GM12878 (cell line): Measurements from ENCODE around the gene CKAP2. TPM values are rescaled to one million over a fixed set of nuclear protein-coding genes. Genes with fewer than 3 reads are reported as not detected.
A peak's percentile ranks its signal among the peaks of the same experiment; 100 is the strongest.

Experiments
- ATAC-seq: fragments of 200-7000 bp; cut with Tn5 transposase; 3 replicates; pipeline ENCODE4 v1.9.1; 2020; ENCODE audit warnings: mild to moderate bottlenecking, moderate library complexity
- BruUV-seq: library from RNA; stranded (reverse); fragments of 400-500 nt; replicated peaks from 2 replicates; lab custom pipeline; 2021; lab: Mats Ljungman, UMichigan
- CTCF ChIA-PET: fragments of 300-600 bp; sonication (Branson Sonifier 250); formaldehyde crosslinking; extraction: SDS; loops from one replicate; lab custom pipeline; 2021; ENCODE audit warnings: inconsistent platforms; lab: Yijun Ruan, JAX
- POLR2A ChIA-PET: fragments of 350-600 bp; formaldehyde crosslinking; extraction: SDS; loops from one replicate; lab custom pipeline; 2021; ENCODE audit warnings: inconsistent platforms; lab: Charles Lee
- RAD21 ChIA-PET: fragments of 300-600 bp; sonication (Branson Sonifier 250); formaldehyde crosslinking; loops from one replicate; lab custom pipeline; 2023; ENCODE audit warnings: antibody characterized with exemption; ENCODE audit not compliant: unreplicated experiment; lab: Charles Lee
- SMC1A ChIA-PET: fragments of 300-600 bp; sonication (Branson Sonifier 250); formaldehyde crosslinking; loops from one replicate; lab custom pipeline; 2023; ENCODE audit not compliant: unreplicated experiment, uncharacterized antibody; lab: Charles Lee
- DNase-seq: peaks from one replicate; pipeline ENCODE4 v3.0.0-alpha.2; 2011; ENCODE audit warnings: low read depth, low spot score
- FAIRE-seq: peaks from 3 replicates; lab custom pipeline; 2011; peaks lifted over from hg19 to GRCh38; lab: Jason Lieb, UNC
- H2AFZ ChIP-seq: 2 replicates; pipeline ENCODE4 v1.6.0; 2011; ENCODE audit warnings: low read depth, low read length, control low read depth; ENCODE audit not compliant: control insufficient read depth
- H3K27ac ChIP-seq: 2 replicates; pipeline ENCODE4 v1.5.1; 2011; ENCODE audit warnings: control low read depth; ENCODE audit not compliant: control insufficient read depth, insufficient read depth
- H3K27me3 ChIP-seq, 2 experiments: replicated peaks in 1 of 2; 2 replicates each; pipeline versions ENCODE4 v1.6.0 to v1.6.1; 2011; ENCODE audit warnings: low read length in 1 of 2; ENCODE audit not compliant: control insufficient read depth in 2 of 2, insufficient read depth in 2 of 2
- H3K36me3 ChIP-seq, 2 experiments: 2 replicates each; pipeline ENCODE4 v1.5.1; 2011; ENCODE audit warnings: low read length in 1 of 2; ENCODE audit not compliant: control insufficient read depth in 2 of 2, insufficient read depth in 2 of 2
- H3K4me1 ChIP-seq: 2 replicates; pipeline ENCODE4 v1.6.1; 2011; ENCODE audit warnings: mild to moderate bottlenecking, low read length, moderate library complexity, mixed read lengths; ENCODE audit not compliant: control insufficient read depth, insufficient read depth
- H3K4me2 ChIP-seq: 2 replicates; pipeline ENCODE4 v1.6.0; 2011; ENCODE audit warnings: control low read depth; ENCODE audit not compliant: control insufficient read depth, insufficient read depth
- H3K4me3 ChIP-seq: fragments of 200-600 bp; sonication (generic); 2 replicates; pipeline ENCODE4 v1.5.1; 2016
- H3K79me2 ChIP-seq: 2 replicates; pipeline ENCODE4 v1.6.0; 2011; ENCODE audit warnings: low read length; ENCODE audit not compliant: control insufficient read depth, insufficient read depth
- H3K9ac ChIP-seq: 2 replicates; pipeline ENCODE4 v1.8.0; 2011; ENCODE audit warnings: low read length, control low read depth, mixed read lengths; ENCODE audit not compliant: control insufficient read depth, insufficient read depth
- H3K9me3 ChIP-seq: replicated peaks from 3 replicates; pipeline ENCODE4 v1.5.1; 2011; ENCODE audit warnings: mild to moderate bottlenecking, low read length; ENCODE audit not compliant: control insufficient read depth, insufficient read depth
- H4K20me1 ChIP-seq: 2 replicates; pipeline ENCODE4 v1.6.0; 2011; ENCODE audit not compliant: control insufficient read depth, insufficient read depth
- CTCF ChIP-seq, 3 experiments: IDR thresholded peaks in 2 of 3; conservative IDR thresholded peaks in 1 of 3; 2 replicates each; pipeline ENCODE4 v1.5.1; 2011; ENCODE audit warnings: low read depth in 3 of 3, low read length in 3 of 3, mild to moderate bottlenecking in 3 of 3, control low read depth in 2 of 3, moderate library complexity in 2 of 3, inconsistent platforms in 1 of 3, mixed read lengths in 1 of 3; ENCODE audit not compliant: control insufficient read depth in 2 of 3, insufficient read depth in 1 of 3; ENCODE audit errors: extremely low read depth in 1 of 3
- FOS ChIP-seq: IDR thresholded peaks from 3 replicates; pipeline ENCODE4 v1.6.1; 2011; ENCODE audit warnings: borderline replicate concordance; ENCODE audit not compliant: insufficient read length; ENCODE audit errors: extremely low read depth
- IKZF1 ChIP-seq: fragments of 450-650 bp; conservative IDR thresholded peaks from 2 replicates; pipeline ENCODE4 v1.6.1; 2017; ENCODE audit warnings: antibody characterized with exemption, mild to moderate bottlenecking
- MAX ChIP-seq: IDR thresholded peaks from 2 replicates; pipeline ENCODE4 v1.6.1; 2012; ENCODE audit warnings: low read depth, low read length, improper control_type of control experiment
- MLLT1 ChIP-seq: fragments of 450-650 bp; IDR thresholded peaks from 2 replicates; pipeline ENCODE4 v1.6.1; 2016; ENCODE audit warnings: mild to moderate bottlenecking
- RAD21 ChIP-seq: IDR thresholded peaks from 2 replicates; pipeline ENCODE4 v1.6.1; 2011; ENCODE audit warnings: mild to moderate bottlenecking, low read depth, low read length, moderate library complexity; ENCODE audit not compliant: insufficient read depth
- SPI1 ChIP-seq: IDR thresholded peaks from 2 replicates; pipeline ENCODE4 v1.6.1; 2011; ENCODE audit warnings: low read depth, mild to moderate bottlenecking, low read length, moderate library complexity, borderline replicate concordance; ENCODE audit not compliant: insufficient read depth
- SUPT20H ChIP-seq: IDR thresholded peaks from 2 replicates; pipeline ENCODE4 v1.6.1; 2011; ENCODE audit warnings: low read depth, mild to moderate bottlenecking, low read length, moderate library complexity, borderline replicate concordance; ENCODE audit not compliant: control insufficient read depth
- ZNF207 ChIP-seq: fragments of 450-650 bp; IDR thresholded peaks from 2 replicates; pipeline ENCODE4 v1.6.1; 2014; ENCODE audit warnings: antibody characterized with exemption, mild to moderate bottlenecking, borderline replicate concordance
- WGBS: methylation state at CpG from one replicate; pipeline ENCODE4 v1.1.6; 2016; ENCODE audit warnings: low lambda C conversion rate; ENCODE audit not compliant: insufficient replicate concordance, insufficient coverage; ENCODE audit errors: missing lambda C conversion rate; 5-methylcytosine and 5-hydroxymethylcytosine counted together
- in situ Hi-C: fragments of 300-500 bp; cut with MboI; formaldehyde crosslinking; loops from 9 replicates; pipeline ENCODE4 v1.14.3; 2018; ENCODE audit warnings: mixed read lengths
- intact Hi-C: fragments of 100-400 bp; cut with micrococcal nuclease; formaldehyde crosslinking; loops from one replicate; pipeline ENCODE4 v1.14.2; 2022; ENCODE audit not compliant: unreplicated experiment
- polyA plus RNA-seq, 11 experiments: library from polyadenylated mRNA; depleted of rRNA in 4 of 11; unstranded in 6 of 11; stranded (reverse) in 5 of 11; fragments of >200 nt; fragmentation: Nextera tagmentation in 4 of 11; fragmentation: Illumina TruSeq in 1 of 11; extraction: Ambion mirVana in 4 of 11; extraction: Trizol in 1 of 11; gene quantifications; 1 replicate in 1 of 11; 2 replicates in 10 of 11; pipeline versions ENCODE4 v1.2.1 to v1.2.3, GENCODE V29; 2011 to 2016; ENCODE audit warnings: inconsistent platforms in 2 of 11, missing spikeins in 2 of 11, low read depth in 1 of 11
- total RNA-seq, 4 experiments: library from RNA; depleted of rRNA in 3 of 4; stranded (reverse); fragments of >200 nt in 3 of 4; fragmentation: Illumina TruSeq in 1 of 4; extraction: Trizol in 1 of 4; gene quantifications; 2 replicates each; pipeline versions ENCODE4 v1.2.1 to v1.2.3, GENCODE V29; 2013 to 2021

CKAP2 gene
- total and polyA plus RNA-seq, 10 of the 15 experiments (the other 5 are each of a cell fraction or from before 2014, with no cell fraction given) = 20.9 to 62.3 (median 37.5) TPM

- TF ChIP-seq SPI1 (peak; percentile 49; the same call in 1 of the 2 replicates), ZNF207 (0 out of 2 replicates have a peak, but pooled peaks have one; percentile 62), MAX (0 out of 2 replicates have a peak, but pooled peaks have one; percentile 6), RAD21 (no peak)
These were observed 381 bp downstream of the CKAP2 start (continued) for GRCh38 chr13:52455677-52456041.

GRCh38 chr13:52459668-52460067, 4.4 kb downstream of the CKAP2 start:
- ChIA-PET RAD21 (interaction anchor here (1.3 kb wide), 1 partner anchor 9 kb away, joined by 3 read pairs; no protein-coding TSS in a partner anchor), SMC1A (interaction anchor here (0.6 to 1.0 kb wide), 3 partner anchors 9 to 269 kb away, joined by 3 to 4 read pairs (median 3); no protein-coding TSS in a partner anchor), CTCF (interaction anchor here (2.1 kb wide), 1 partner anchor 9 kb away, joined by 11 read pairs; no protein-coding TSS in a partner anchor), POLR2A (no interaction called here)
- intact Hi-C loops = loop anchor here (10.0 kb wide), 2 partner anchors 565 to 645 kb away; no protein-coding TSS in a partner anchor
- no peak overlapping the region for H3K9ac ChIP-seq
- peaks cover 0 to 16% of the 10 kb centered on the region in 2 experiments; a peak in 2 of 4 replicates for H3K36me3 ChIP-seq
- no peaks in the 10 kb centered on the region for H3K4me1 ChIP-seq
- ATAC-seq (no peak), DNase-seq (no peak), FAIRE-seq (no peak)
- no peak overlapping the region for H3K4me2 ChIP-seq
- TF ChIP-seq CTCF (IDR thresholded peaks at IDR 0.05 in 2 of 3, conservative IDR thresholded peaks at IDR 0.05 in 1 of 3; ENCODE audit: control insufficient read depth in 2 of 3, extremely low read depth in 1 of 3, insufficient read depth in 1 of 3, low read depth in 3 of 3, low read length in 3 of 3) = no peak
- TF ChIP-seq IKZF1 = no peak
- no peak for TF ChIP-seq FOS
- TF ChIP-seq MLLT1 = peak; percentile 37; the same call in 1 of the 2 replicates
- no peak for TF ChIP-seq SUPT20H
- BruUV-seq = no TSS peak
- H3K9me3 ChIP-seq = no peaks in the 10 kb centered on the region
- in situ Hi-C loops = loop anchor here (10.0 kb wide), 2 partner anchors 195 to 445 kb away; partner anchors contain the start of genes ALG11, ATP7B and SUGT1
- peaks cover 36% of the 10 kb centered on the region for H3K79me2 ChIP-seq
- no peaks in the 10 kb centered on the region for H3K27me3 ChIP-seq
- H3K4me3 ChIP-seq = no peak overlapping the region
- no peaks in the 10 kb centered on the region for H4K20me1 ChIP-seq
- no peak overlapping the region for H2AFZ ChIP-seq
- no peak overlapping the region for H3K27ac ChIP-seq
- over 99% methylated on average over 6 of the region's 6 CpGs for WGBS
